Stimulated activated CD8-positive, alpha-beta memory T cell treated with anti-CD3 and anti-CD28 coated beads, Interleukin-4, amount 100 ng/mL, for 1 hour (primary cell): Measurements from ENCODE around the gene USP40.
"Not testable (repeated sequence)": the region's sequence is repeated elsewhere in the genome, so short reads cannot be mapped to it uniquely, and the experiment has no call there.

ENCODE experiments used
- DNase-seq, 2 donors: peaks; one replicate each; pipeline ENCODE4 v3.0.0-alpha.2; 2020; ENCODE audit warnings: low read depth in 2 of 2, low spot score in 1 of 2

The USP40 gene, protein sequence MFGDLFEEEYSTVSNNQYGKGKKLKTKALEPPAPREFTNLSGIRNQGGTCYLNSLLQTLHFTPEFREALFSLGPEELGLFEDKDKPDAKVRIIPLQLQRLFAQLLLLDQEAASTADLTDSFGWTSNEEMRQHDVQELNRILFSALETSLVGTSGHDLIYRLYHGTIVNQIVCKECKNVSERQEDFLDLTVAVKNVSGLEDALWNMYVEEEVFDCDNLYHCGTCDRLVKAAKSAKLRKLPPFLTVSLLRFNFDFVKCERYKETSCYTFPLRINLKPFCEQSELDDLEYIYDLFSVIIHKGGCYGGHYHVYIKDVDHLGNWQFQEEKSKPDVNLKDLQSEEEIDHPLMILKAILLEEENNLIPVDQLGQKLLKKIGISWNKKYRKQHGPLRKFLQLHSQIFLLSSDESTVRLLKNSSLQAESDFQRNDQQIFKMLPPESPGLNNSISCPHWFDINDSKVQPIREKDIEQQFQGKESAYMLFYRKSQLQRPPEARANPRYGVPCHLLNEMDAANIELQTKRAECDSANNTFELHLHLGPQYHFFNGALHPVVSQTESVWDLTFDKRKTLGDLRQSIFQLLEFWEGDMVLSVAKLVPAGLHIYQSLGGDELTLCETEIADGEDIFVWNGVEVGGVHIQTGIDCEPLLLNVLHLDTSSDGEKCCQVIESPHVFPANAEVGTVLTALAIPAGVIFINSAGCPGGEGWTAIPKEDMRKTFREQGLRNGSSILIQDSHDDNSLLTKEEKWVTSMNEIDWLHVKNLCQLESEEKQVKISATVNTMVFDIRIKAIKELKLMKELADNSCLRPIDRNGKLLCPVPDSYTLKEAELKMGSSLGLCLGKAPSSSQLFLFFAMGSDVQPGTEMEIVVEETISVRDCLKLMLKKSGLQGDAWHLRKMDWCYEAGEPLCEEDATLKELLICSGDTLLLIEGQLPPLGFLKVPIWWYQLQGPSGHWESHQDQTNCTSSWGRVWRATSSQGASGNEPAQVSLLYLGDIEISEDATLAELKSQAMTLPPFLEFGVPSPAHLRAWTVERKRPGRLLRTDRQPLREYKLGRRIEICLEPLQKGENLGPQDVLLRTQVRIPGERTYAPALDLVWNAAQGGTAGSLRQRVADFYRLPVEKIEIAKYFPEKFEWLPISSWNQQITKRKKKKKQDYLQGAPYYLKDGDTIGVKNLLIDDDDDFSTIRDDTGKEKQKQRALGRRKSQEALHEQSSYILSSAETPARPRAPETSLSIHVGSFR

GRCh38 chr2:233566141-233566956 lies at the start of gene USP40:
Gene USP40, minus strand, starts transcription at chr2:233566782. Its CDS starts 1,228 bp downstream, at chr2:233565554.
- DNase-seq: peak; percentile 16 to 21

DNA sequence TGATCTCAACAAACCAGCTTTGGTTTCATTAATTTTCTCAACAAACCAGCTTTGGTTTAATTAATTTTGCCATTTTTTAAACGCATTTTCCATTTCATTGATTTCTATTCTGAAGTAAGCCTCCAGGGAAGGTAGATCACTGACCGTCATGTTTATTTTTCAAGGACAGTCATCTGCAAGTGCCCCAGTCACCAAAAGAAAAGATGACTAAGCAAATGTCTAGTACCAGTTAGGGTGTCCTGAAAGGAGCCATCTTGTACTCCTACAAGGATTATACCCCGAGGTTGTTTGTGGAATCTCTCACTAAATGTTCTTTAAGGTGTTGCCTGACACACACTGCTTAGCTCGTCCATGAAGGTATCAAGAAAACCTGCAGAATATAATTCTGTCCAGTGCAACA lies 44.7 kb upstream of the USP40 start:
- DNase-seq: no peak

- DNase-seq: no peak
Measured at GRCh38 chr2:233605680-233606079, 39.1 kb upstream of the USP40 start.

GRCh38 chr2:233604826-233605225 lies 38.2 kb upstream of the USP40 start:
- DNase-seq: no peak

DNA sequence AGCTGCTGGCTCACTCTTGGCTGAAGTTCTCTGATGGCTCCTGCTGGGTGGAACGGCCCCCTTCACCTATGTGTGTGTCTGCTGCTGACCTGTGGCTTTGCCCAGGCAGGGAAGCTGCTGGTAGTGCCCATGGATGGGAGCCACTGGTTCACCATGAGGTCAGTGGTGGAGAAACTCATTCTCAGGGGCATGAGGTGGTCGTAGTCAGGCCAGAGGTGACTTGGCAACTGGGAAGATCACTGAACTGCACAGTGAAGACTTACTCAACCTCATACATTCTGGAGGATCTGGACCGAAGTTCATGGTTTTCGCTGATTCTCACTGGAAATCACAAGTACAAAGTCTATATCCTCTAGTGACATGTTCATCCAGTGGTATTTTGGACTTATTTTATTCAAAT lies 36.9 kb upstream of the USP40 start:
- DNase-seq: no peak

DNA sequence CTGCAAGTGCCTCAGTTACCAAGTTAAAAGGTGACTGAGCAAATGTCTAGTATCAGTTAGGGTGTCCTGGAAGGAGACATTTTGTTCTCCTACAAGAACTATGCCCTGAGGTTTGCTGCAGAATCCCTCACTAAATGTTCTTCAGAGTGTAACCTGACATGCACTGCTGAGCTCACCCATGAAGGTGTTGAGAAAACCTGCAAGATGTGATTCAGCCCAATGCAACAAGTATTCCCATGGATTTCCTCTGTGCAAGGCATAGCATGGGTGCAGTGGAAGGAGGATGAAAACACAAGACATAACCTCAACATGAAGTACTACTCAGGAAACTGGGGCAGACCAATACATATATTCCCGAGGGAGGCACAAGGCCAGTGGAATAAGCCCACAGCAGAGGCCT lies 35.5 kb upstream of the USP40 start:
- no peak for DNase-seq

DNA sequence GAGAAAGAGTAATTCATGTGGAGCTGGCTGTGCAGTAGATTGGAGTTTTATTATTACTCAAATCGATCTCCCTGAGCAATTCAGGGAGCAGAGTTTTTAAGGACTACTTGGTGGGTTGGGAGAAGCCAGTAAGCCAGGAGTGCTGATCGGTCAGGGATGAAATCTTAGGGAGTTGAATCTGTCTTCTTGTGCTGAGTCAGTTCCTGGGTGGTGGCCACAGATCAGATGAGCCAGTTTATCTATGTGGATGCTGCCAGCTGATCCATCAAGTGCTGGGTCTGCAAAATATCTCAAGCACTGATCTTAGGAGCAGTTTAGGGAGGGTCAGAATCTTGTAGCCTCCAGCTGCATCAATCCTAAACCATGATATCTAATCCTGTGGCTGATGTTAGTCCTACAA lies 33.8 kb upstream of the USP40 start:
- no peak for DNase-seq

- no peak for DNase-seq
Measured at GRCh38 chr2:233598952-233599351, 32.4 kb upstream of the USP40 start.

- DNase-seq: no peak
Measured at GRCh38 chr2:233597522-233597921, 30.9 kb upstream of the USP40 start.

GRCh38 chr2:233593201-233593600 lies 26.6 kb upstream of the USP40 start:
- no peak for DNase-seq

DNA sequence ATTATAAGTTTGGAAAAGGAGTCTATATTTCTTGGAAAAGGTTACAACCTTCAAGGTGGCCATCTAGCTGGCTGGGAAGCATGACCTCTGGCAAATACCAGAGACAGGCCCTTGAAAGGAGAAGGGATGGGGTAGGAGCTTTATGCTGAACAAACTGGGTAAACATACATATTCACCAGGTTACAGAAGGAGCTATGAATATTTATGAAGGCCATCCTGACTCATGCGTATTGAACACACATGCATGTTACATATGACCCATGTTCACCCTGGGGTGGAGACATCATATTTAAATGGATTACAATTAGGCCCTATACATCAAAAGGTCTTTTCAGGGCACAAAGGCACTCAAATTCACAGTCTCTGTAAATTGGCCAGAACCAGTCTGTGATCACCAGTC lies 26.1 kb upstream of the USP40 start:
- not testable (repeated sequence) for DNase-seq

GRCh38 chr2:233588400-233588799 lies 21.8 kb upstream of the USP40 start:
- no peak for DNase-seq

- no peak for DNase-seq
Measured at GRCh38 chr2:233584210-233584609, 17.6 kb upstream of the USP40 start.

DNA sequence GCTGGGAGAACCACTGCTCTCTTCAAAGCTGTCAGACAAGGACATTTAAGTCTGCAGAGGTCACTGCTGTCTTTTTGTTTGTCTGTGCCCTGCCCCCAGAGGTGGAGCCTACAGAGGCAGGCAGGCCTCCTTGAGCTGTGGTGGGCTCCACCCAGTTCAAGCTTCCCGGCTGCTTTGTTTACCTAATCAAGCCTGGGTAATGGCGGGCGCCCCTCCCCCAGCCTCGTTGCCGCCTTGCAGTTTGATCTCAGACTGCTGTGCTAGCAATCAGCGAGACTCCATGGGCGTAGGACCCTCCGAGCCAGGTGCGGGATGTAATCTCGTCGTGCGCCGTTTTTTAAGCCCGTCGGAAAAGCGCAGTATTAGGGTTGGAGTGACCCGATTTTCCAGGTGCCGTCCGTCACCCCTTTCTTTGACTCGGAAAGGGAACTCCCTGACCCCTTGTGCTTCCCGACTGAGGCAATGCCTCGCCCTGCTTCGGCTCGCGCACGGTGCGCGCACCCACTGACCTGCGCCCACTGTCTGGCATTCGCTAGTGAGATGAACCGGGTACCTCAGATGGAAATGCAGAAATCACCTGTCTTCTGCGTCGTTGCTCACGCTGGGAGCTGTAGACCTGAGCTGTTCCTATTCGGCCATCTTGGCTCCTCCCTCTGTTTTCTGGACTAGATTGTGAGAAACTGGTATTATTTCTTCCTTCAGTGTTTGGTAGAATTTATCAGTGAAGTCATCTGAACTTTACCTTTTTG lies 16.8 kb upstream of the USP40 start:
- not testable (repeated sequence) for DNase-seq

GRCh38 chr2:233577341-233577740 lies 10.8 kb upstream of the USP40 start:
- DNase-seq: not testable (repeated sequence)

- no peak for DNase-seq
Measured at GRCh38 chr2:233572468-233572867, 5.9 kb upstream of the USP40 start.

GRCh38 chr2:233571462-233571861 lies 4.9 kb upstream of the USP40 start:
- DNase-seq: no peak

DNA sequence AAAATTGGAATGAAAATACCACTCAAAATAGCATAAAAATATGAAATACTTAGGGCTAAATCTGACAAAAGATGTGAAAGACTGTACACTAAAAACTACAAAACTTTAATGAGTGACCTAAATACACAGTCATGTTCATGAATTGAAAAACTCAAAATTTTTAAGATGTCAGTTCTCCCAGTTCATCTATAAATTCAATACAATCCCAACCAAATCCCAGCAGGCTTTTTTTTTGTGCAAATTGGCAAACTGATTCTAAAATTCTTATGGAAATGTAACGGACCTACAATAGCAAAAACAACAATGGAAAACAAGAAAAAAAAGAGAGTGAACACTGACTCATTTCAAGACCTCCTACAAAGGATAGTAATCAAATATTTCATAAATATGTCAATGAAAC lies 4.4 kb upstream of the USP40 start:
- DNase-seq: no peak

GRCh38 chr2:233565685-233566140 lies 869 bp downstream of the USP40 start:
- no peak for DNase-seq
